PC-9 (cell line): ENCODE results near the gene CDIPT.

ENCODE experiments used
- CTCF ChIP-seq: fragments of 200-600 bp; sonication (generic); conservative IDR thresholded peaks from 2 replicates; pipeline ENCODE4 v1.6.1; 2017; ENCODE audit warnings: mixed run types, antibody characterized with exemption, mild to moderate bottlenecking, moderate library complexity
- EZH2 ChIP-seq: fragments of 200-600 bp; sonication (generic); IDR thresholded peaks from 2 replicates; pipeline ENCODE4 v1.8.0; 2017; ENCODE audit warnings: antibody characterized with exemption, low read depth

- no peak for TF ChIP-seq CTCF
- no peak for TF ChIP-seq EZH2
Measured at GRCh38 chr16:29911676-29912010, 48.6 kb upstream of the CDIPT start.
